Esophagus muscularis mucosa (tissue), 4 donors: ENCODE measurements around the gene ADGRV1. TPM values are rescaled to one million over a fixed set of nuclear protein-coding genes. Genes with fewer than 3 reads are reported as not detected.
"Not testable (repeated sequence)": the region's sequence is repeated elsewhere in the genome, so short reads cannot be mapped to it uniquely, and the experiment has no call there.

ENCODE experiments used
- DNase-seq: peaks from one replicate; pipeline ENCODE4 v3.0.0-alpha.2; 2017; ENCODE audit errors: extremely low spot score
- H3K27ac ChIP-seq, 4 donors: fragments of 200-600 bp; sonication (generic); replicated peaks in 1 of 4; 1 replicate in 3 of 4; 2 replicates in 1 of 4; pipeline ENCODE4 v1.5.1; 2016 to 2019; ENCODE audit warnings: mild to moderate bottlenecking in 1 of 4
- H3K27me3 ChIP-seq, 4 donors: fragments of 200-600 bp; sonication (generic); one replicate each; pipeline versions ENCODE4 v1.5.1 to v1.6.0; 2016 to 2019
- H3K36me3 ChIP-seq, 4 donors: fragments of 200-600 bp; sonication (generic); one replicate each; pipeline ENCODE4 v1.5.1; 2016 to 2019
- H3K4me1 ChIP-seq, 4 donors: fragments of 200-600 bp; sonication (generic); one replicate each; pipeline ENCODE4 v1.5.1; 2016 to 2019
- H3K4me3 ChIP-seq, 4 donors: fragments of 200-600 bp; sonication (generic); 1 replicate in 2 of 4; 2 replicates in 2 of 4; pipeline ENCODE4 v1.5.1; 2016 to 2019; ENCODE audit warnings: mild to moderate bottlenecking in 4 of 4, moderate library complexity in 1 of 4
- H3K9me3 ChIP-seq, 4 donors: fragments of 200-600 bp; sonication (generic); 1 replicate in 3 of 4; 2 replicates in 1 of 4; pipeline ENCODE4 v1.5.1; 2016 to 2019
- EP300 ChIP-seq: sonication (generic); formaldehyde crosslinking; IDR thresholded peaks from one replicate; pipeline ENCODE4 v1.6.1; 2017; ENCODE audit warnings: antibody characterized with exemption
- POLR2A ChIP-seq: fragments of 450-650 bp; IDR thresholded peaks from one replicate; pipeline ENCODE4 v1.6.1; 2017; ENCODE audit warnings: antibody characterized with exemption, moderate library complexity, mild to moderate bottlenecking, low read depth
- POLR2AphosphoS5 ChIP-seq, 2 donors: sonication (generic); formaldehyde crosslinking; IDR thresholded peaks; one replicate each; pipeline ENCODE4 v1.6.1; 2017; ENCODE audit warnings: antibody characterized with exemption in 2 of 2
- WGBS: methylation state at CpG from one replicate; pipeline ENCODE4 v1.1.5; 2018; 5-methylcytosine and 5-hydroxymethylcytosine counted together
- intact Hi-C: fragments of 100-400 bp; cut with DNase I; formaldehyde crosslinking; loops from one replicate; pipeline ENCODE4 v1.15.1; 2023
- total RNA-seq, 4 donors: library from RNA; depleted of rRNA; stranded (reverse); fragments of >200 nt; gene quantifications; one replicate each; pipeline versions ENCODE4 v1.1.0 to v1.2.1, GENCODE V29; 2016
- TF ChIP-seq, protein P1 (sequence below), 3 experiments: fragments of 200-600 bp in 2 of 3; fragments of 450-650 bp in 1 of 3; sonication (generic) in 2 of 3; IDR thresholded peaks; one replicate each; pipeline ENCODE4 v1.5.1; 2017 to 2019; ENCODE audit warnings: antibody characterized with exemption in 3 of 3, mild to moderate bottlenecking in 2 of 3, moderate library complexity in 1 of 3

Gene ADGRV1
- total RNA-seq, 4 donors from 2014 or later = 0.42 to 1.4 (median 0.54) TPM

DNA sequence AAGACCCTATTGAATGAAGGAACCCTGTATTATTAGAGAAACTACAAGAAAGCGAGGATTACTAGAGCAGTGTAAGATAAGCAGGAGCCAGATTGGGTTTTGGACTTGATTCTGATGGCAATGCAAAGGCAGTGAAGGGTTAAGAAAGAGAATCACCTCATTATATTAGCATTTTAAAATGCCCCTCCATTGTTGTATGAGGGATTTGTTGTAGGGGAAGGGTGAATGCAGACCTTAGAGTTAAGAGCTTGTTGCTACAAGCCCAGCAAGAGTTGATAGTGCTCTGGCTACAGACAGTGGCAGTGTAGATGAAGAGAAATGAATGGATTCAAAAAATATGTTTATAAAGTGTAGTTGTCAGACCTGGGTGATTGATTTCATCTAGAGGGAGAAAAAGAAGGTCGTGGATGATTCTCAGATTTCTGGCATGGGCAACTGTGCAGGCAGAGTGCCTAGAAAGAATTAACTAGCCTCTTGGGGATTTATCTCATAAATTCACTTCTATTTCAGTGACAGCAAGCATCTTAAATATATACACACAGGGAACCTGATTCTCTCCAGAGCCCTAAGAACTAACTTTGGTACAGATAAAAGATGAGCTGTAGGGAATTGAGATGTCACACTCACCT lies 479.7 kb downstream of the ADGRV1 start:
- Histone ChIP-seq H3K4me1 (peaks cover 0 to 60% (median 48%) of the 10 kb centered on the region in 4 donors), H3K27me3 (no peaks in the 10 kb centered on the region), H3K27ac (peak overlapping the region in 1 of 4 donors; percentile 19), H3K4me3 (no peak overlapping the region), H3K36me3 (no peaks in the 10 kb centered on the region), H3K9me3 (no peaks in the 10 kb centered on the region)
- WGBS = 52% methylated on average over 2 of the region's 2 CpGs
- TF ChIP-seq EP300 (no peak), POLR2AphosphoS5 (IDR thresholded peaks at IDR 0.05) (no peak), POLR2A (no peak)
- TF ChIP-seq, protein P1, sequence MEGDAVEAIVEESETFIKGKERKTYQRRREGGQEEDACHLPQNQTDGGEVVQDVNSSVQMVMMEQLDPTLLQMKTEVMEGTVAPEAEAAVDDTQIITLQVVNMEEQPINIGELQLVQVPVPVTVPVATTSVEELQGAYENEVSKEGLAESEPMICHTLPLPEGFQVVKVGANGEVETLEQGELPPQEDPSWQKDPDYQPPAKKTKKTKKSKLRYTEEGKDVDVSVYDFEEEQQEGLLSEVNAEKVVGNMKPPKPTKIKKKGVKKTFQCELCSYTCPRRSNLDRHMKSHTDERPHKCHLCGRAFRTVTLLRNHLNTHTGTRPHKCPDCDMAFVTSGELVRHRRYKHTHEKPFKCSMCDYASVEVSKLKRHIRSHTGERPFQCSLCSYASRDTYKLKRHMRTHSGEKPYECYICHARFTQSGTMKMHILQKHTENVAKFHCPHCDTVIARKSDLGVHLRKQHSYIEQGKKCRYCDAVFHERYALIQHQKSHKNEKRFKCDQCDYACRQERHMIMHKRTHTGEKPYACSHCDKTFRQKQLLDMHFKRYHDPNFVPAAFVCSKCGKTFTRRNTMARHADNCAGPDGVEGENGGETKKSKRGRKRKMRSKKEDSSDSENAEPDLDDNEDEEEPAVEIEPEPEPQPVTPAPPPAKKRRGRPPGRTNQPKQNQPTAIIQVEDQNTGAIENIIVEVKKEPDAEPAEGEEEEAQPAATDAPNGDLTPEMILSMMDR (IDR thresholded peaks at IDR 0.05) = no peak
- DNase-seq = no peak
- intact Hi-C loops = no loop called here

DNA sequence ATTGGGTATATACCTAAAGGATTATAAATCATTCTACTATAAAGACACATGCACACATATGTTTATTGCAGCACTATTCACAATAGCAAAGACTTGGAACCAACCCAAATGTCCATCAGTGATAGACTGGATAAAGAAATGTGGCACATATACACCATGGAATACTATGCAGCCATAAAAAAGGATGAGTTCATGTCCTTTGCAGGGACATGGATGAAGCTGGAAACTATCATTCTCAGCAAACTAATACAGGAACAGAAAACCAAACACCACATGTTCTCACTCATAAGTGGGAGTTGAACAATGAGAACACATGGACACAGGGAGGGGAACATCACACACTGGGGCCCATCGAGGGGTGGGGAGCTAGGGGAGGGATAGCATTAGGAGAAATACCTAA lies 482.5 kb downstream of the ADGRV1 start:
- DNase-seq, H3K27ac ChIP-seq, H3K36me3 ChIP-seq, intact Hi-C loops, H3K4me3 ChIP-seq, H3K9me3 ChIP-seq, H3K27me3 ChIP-seq: not testable (repeated sequence)
- WGBS = 100% methylated on average over 1 of the region's 1 CpG
- H3K4me1 ChIP-seq = peaks cover 0 to 54% (median 35%) of the 10 kb centered on the region in 4 donors

DNA sequence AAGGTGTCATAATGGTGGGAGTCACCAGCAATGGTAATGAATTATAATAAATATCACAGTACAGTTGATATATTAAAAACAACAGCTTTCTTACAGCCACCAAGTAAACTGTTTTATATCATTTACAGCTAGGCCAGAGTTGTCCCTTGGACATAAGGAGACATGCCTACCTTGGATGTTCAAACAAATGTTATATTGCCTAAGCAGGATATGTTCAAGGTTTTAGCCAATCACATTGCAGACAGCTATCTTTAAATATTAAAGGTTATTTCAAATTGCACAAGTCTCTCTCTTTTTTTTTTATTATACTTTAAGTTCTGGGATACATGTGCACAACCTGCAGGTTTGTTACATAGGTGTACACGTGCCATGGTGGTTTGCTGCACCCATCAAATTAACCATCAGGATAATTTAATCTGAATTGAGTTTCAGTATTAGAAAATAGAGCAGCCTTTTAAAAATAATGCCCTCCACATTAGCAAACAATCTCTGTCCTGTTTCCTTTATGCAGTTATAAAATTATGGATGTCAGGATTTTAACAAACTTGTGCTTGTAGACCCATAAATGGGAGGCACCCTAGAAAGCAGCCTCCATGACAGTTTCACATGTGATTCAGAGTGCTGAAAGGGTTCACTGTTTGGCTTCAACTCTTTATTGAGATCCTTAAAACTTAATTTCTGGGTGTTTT lies 483.8 kb downstream of the ADGRV1 start:
- intact Hi-C loops = no loop called here
- Histone ChIP-seq H3K4me1 (peaks cover 0 to 54% (median 34%) of the 10 kb centered on the region in 4 donors), H3K9me3 (no peaks in the 10 kb centered on the region), H3K36me3 (no peaks in the 10 kb centered on the region), H3K27me3 (no peaks in the 10 kb centered on the region), H3K4me3 (no peak overlapping the region), H3K27ac (no peak overlapping the region)
- TF ChIP-seq POLR2A (no peak), EP300 (no peak), POLR2AphosphoS5 (IDR thresholded peaks at IDR 0.05) (no peak)
- TF ChIP-seq, protein P1 (IDR thresholded peaks at IDR 0.05) = no peak
- DNase-seq = no peak
- WGBS = 92% methylated on average over 1 of the region's 1 CpG

DNA sequence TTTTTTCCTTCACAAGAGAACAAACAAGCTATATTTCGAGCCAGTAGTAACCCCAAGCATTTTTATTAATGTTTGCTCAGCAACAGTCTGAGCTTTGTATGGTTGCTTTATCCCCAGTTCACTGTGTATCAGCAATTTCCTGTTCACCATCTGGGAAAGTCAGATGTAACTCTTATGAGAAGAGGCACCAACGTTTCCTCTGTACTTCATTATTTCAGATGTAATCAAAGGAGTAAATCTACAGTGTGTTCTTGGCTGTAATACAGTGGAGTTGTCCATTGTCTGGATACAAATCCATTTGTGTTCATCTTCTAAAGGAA lies 484.3 kb downstream of the ADGRV1 start:
- TF ChIP-seq POLR2AphosphoS5 (IDR thresholded peaks at IDR 0.05) (no peak), POLR2A (no peak), EP300 (no peak)
- TF ChIP-seq, protein P1 (IDR thresholded peaks at IDR 0.05) = no peak
- 57% methylated on average over 2 of the region's 2 CpGs for WGBS
- H3K36me3 ChIP-seq = no peaks in the 10 kb centered on the region
- no peak overlapping the region for H3K4me3 ChIP-seq
- H3K9me3 ChIP-seq = no peaks in the 10 kb centered on the region
- no peaks in the 10 kb centered on the region for H3K27me3 ChIP-seq
- peaks cover 0 to 54% (median 34%) of the 10 kb centered on the region in 4 donors for H3K4me1 ChIP-seq
- no peak overlapping the region for H3K27ac ChIP-seq
- no peak for DNase-seq
- intact Hi-C loops = no loop called here

DNA sequence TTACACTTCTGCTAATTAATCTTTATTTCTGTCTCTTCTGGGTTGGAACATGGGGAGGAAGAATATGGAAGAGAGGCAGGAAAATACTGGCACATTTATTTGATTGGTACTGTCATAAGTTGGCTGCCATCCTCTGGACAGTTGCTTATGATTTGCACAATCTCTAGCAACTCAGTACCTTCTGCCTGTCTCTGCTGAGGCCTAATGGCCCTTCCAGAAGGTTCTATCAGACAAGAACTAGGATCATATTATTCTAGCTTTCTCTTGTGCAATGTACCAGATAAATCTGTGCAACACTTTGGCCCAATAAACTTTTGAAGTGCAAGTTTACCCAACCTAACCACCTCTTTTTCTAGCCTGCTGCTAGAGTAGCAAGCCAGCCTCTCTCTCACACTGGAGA lies 489.5 kb downstream of the ADGRV1 start:
- intact Hi-C loops = no loop called here
- TF ChIP-seq POLR2A (no peak), POLR2AphosphoS5 (IDR thresholded peaks at IDR 0.05) (peak in 1 of 2 donors; percentile 15)
- H3K4me1 ChIP-seq = peaks cover 0 to 47% (median 25%) of the 10 kb centered on the region in 4 donors
- no peaks in the 10 kb centered on the region for H3K27me3 ChIP-seq
- H3K4me3 ChIP-seq = no peak overlapping the region
- no peaks in the 10 kb centered on the region for H3K9me3 ChIP-seq
- H3K27ac ChIP-seq = peak overlapping the region in 3 of 4 donors; percentile 10 to 57 (median 42)
- H3K36me3 ChIP-seq = no peaks in the 10 kb centered on the region
- no peak for DNase-seq

DNA sequence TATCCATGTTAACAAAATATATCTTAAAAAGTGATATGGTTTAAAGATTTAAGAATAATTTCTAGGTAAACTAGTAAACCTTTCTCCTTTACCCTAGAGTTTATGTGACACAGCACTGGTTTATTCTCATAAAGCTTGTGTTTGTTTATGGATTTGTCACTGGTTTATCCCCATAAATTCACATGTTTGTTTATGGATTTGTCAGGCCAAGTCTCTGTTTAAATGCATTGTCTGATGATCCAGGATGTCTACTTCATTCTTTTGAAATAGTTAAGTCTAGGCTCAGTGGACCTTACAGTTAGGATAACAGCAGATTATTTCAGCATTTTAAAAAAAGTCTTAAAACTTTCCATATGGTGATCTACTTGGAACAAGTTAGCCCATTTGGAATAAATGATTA lies 490.5 kb downstream of the ADGRV1 start:
- Histone ChIP-seq H3K36me3 (no peaks in the 10 kb centered on the region), H3K4me3 (no peak overlapping the region), H3K4me1 (peaks cover 0 to 46% (median 30%) of the 10 kb centered on the region in 4 donors), H3K27me3 (no peaks in the 10 kb centered on the region), H3K9me3 (no peaks in the 10 kb centered on the region), H3K27ac (no peak overlapping the region)
- no peak for DNase-seq
- intact Hi-C loops = no loop called here
- TF ChIP-seq POLR2AphosphoS5 (IDR thresholded peaks at IDR 0.05) = no peak
- no peak for TF ChIP-seq EP300
- TF ChIP-seq, protein P1 (IDR thresholded peaks at IDR 0.05) = no peak
